IMR-90 (cell line): ENCODE measurements around the gene SIRPG. TPM values are rescaled to one million over a fixed set of nuclear protein-coding genes. Genes with fewer than 3 reads are reported as not detected.

Experiments used
- ATAC-seq: fragments of 200-7000 bp; cut with Tn5 transposase; 2 replicates; pipeline ENCODE4 v1.9.1; 2020; ENCODE audit warnings: low read depth, mild to moderate bottlenecking, moderate library complexity
- BruUV-seq: library from RNA; stranded (reverse); fragments of 400-500 nt; replicated peaks from 2 replicates; lab custom pipeline; 2021; lab: Mats Ljungman, UMichigan
- CTCF ChIA-PET: fragments of 300-600 bp; formaldehyde crosslinking; extraction: SDS; loops from one replicate; lab custom pipeline; 2021; ENCODE audit warnings: antibody characterized with exemption; lab: Yijun Ruan, JAX
- POLR2A ChIA-PET: fragments of 300-600 bp; sonication (Branson Sonifier 250); formaldehyde crosslinking; loops from one replicate; lab custom pipeline; 2022; ENCODE audit warnings: antibody characterized with exemption; ENCODE audit not compliant: unreplicated experiment; lab: Charles Lee
- DNase-seq: peaks from one replicate; pipeline ENCODE4 v3.0.0; 2013
- H2AFZ ChIP-seq: replicated peaks from 2 replicates; pipeline ENCODE3; 2013; ENCODE audit warnings: low read length, mild to moderate bottlenecking; ENCODE audit not compliant: poor library complexity
- H2AK5ac ChIP-seq: 2 replicates; pipeline ENCODE4 v1.6.1; 2013; ENCODE audit warnings: low read depth, low read length, inconsistent platforms
- H2AK9ac ChIP-seq: replicated peaks from 2 replicates; pipeline ENCODE3; 2013; ENCODE audit warnings: mild to moderate bottlenecking, low read depth, low read length, moderate library complexity; ENCODE audit not compliant: poor library complexity
- H2BK120ac ChIP-seq: 2 replicates; pipeline ENCODE4 v1.6.1; 2013; ENCODE audit warnings: low read depth, low read length, inconsistent platforms
- H2BK15ac ChIP-seq: 3 replicates; pipeline ENCODE4 v1.6.1; 2013; ENCODE audit warnings: low read depth, low read length, inconsistent platforms
- H2BK20ac ChIP-seq: 2 replicates; pipeline ENCODE4 v1.6.1; 2013; ENCODE audit warnings: low read depth, mild to moderate bottlenecking, inconsistent platforms, low read length, moderate library complexity
- H2BK5ac ChIP-seq: 2 replicates; pipeline ENCODE4 v1.6.1; 2013; ENCODE audit warnings: mild to moderate bottlenecking, low read depth, low read length, inconsistent platforms; ENCODE audit not compliant: poor library complexity, severe bottlenecking
- H3K14ac ChIP-seq: replicated peaks from 2 replicates; pipeline ENCODE4 v1.6.1; 2013; ENCODE audit warnings: low read depth, low read length, inconsistent platforms
- H3K18ac ChIP-seq: 2 replicates; pipeline ENCODE4 v1.6.1; 2013; ENCODE audit warnings: low read depth, low read length, control low read depth
- H3K23ac ChIP-seq: 2 replicates; pipeline ENCODE4 v1.6.1; 2013; ENCODE audit warnings: low read depth, low read length, inconsistent platforms
- H3K27ac ChIP-seq: 2 replicates; pipeline ENCODE4 v1.5.1; 2013; ENCODE audit warnings: mild to moderate bottlenecking, control low read depth, low read length; ENCODE audit not compliant: insufficient read depth
- H3K27me3 ChIP-seq: 2 replicates; pipeline ENCODE4 v1.6.1; 2013; ENCODE audit warnings: low read length; ENCODE audit not compliant: control insufficient read depth, insufficient read depth
- H3K36me3 ChIP-seq: 2 replicates; pipeline ENCODE4 v1.6.1; 2013; ENCODE audit warnings: low read length, mixed read lengths; ENCODE audit not compliant: control insufficient read depth, insufficient read depth
- H3K4ac ChIP-seq: 2 replicates; pipeline ENCODE4 v1.6.1; 2013; ENCODE audit warnings: low read depth, low read length, inconsistent platforms
- H3K4me1 ChIP-seq: 2 replicates; pipeline ENCODE4 v1.6.1; 2013; ENCODE audit warnings: low read length, mixed read lengths; ENCODE audit not compliant: control insufficient read depth, insufficient read depth
- H3K4me2 ChIP-seq: 2 replicates; pipeline ENCODE4 v1.6.1; 2013; ENCODE audit warnings: low read depth, mild to moderate bottlenecking, control low read depth, low read length, moderate library complexity
- H3K4me3 ChIP-seq: 2 replicates; pipeline ENCODE4 v1.5.1; 2013; ENCODE audit warnings: low read depth, mild to moderate bottlenecking, control low read depth, low read length, moderate library complexity; ENCODE audit not compliant: insufficient read depth
- H3K56ac ChIP-seq: 2 replicates; pipeline ENCODE4 v1.6.1; 2013; ENCODE audit warnings: low read length, inconsistent platforms; ENCODE audit not compliant: insufficient read depth; ENCODE audit errors: extremely low read depth
- H3K79me1 ChIP-seq, 2 experiments: 2 replicates each; pipeline ENCODE4 v1.6.1; 2013; ENCODE audit warnings: low read length in 2 of 2, inconsistent platforms in 1 of 2, low read depth in 1 of 2
- H3K9ac ChIP-seq: 2 replicates; pipeline ENCODE4 v1.6.1; 2013; ENCODE audit warnings: low read depth, low read length, control low read depth
- H3K9me1 ChIP-seq: 2 replicates; pipeline ENCODE4 v1.6.1; 2013; ENCODE audit warnings: low read length, inconsistent platforms; ENCODE audit not compliant: insufficient read depth
- H3K9me3 ChIP-seq: 2 replicates; pipeline ENCODE4 v1.6.1; 2013; ENCODE audit warnings: low read length; ENCODE audit not compliant: control insufficient read depth, insufficient read depth
- H4K20me1 ChIP-seq: 2 replicates; pipeline ENCODE4 v1.6.1; 2013; ENCODE audit warnings: low read length, inconsistent platforms; ENCODE audit not compliant: insufficient read depth
- H4K5ac ChIP-seq: 2 replicates; pipeline ENCODE4 v1.6.1; 2013; ENCODE audit warnings: mild to moderate bottlenecking, low read depth, low read length, control low read depth
- H4K8ac ChIP-seq, 2 experiments: 2 replicates each; pipeline ENCODE4 v1.6.1; 2013; ENCODE audit warnings: low read depth in 2 of 2, low read length in 2 of 2, control low read depth in 1 of 2, inconsistent platforms in 1 of 2
- H4K91ac ChIP-seq: 2 replicates; pipeline ENCODE4 v1.6.1; 2013; ENCODE audit warnings: low read depth, low read length, inconsistent platforms; ENCODE audit not compliant: insufficient read depth
- BHLHE40 ChIP-seq: fragments of 150-350 bp; IDR thresholded peaks from 2 replicates; pipeline ENCODE4 v1.6.1; 2016; ENCODE audit warnings: mild to moderate bottlenecking, low read depth, low read length
- CEBPB ChIP-seq: IDR thresholded peaks from 2 replicates; pipeline ENCODE4 v1.6.1; 2012; ENCODE audit warnings: low read depth, low read length, improper control_type of control experiment
- FOS ChIP-seq: fragments of 150-350 bp; IDR thresholded peaks from 2 replicates; pipeline ENCODE4 v1.6.1; 2016; ENCODE audit warnings: low read depth, low read length
- MAZ ChIP-seq: IDR thresholded peaks from 2 replicates; pipeline ENCODE4 v1.6.1; 2012; ENCODE audit warnings: low read depth, mild to moderate bottlenecking, low read length, improper control_type of control experiment, moderate library complexity, borderline replicate concordance
- MXI1 ChIP-seq: IDR thresholded peaks from 2 replicates; pipeline ENCODE4 v1.6.1; 2012; ENCODE audit warnings: low read depth, mild to moderate bottlenecking, low read length, moderate library complexity, borderline replicate concordance
- RFX5 ChIP-seq: IDR thresholded peaks from 2 replicates; pipeline ENCODE4 v1.8.0; 2012; ENCODE audit warnings: low read depth, mild to moderate bottlenecking, low read length, moderate library complexity
- WGBS, 2 experiments: methylation state at CpG; one replicate each; pipeline versions ENCODE4 v1.1.5 to v1.1.7; 2013; ENCODE audit warnings: missing lambda C conversion rate in 2 of 2; ENCODE audit not compliant: insufficient read length in 1 of 2; ENCODE audit errors: extremely low coverage in 2 of 2; 5-methylcytosine and 5-hydroxymethylcytosine counted together
- dilution Hi-C: fragments of 300-500 bp; cut with HindIII; formaldehyde crosslinking; loops from one replicate; pipeline ENCODE4 v1.14.3; 2018; ENCODE audit warnings: low sequenced_read_pairs; ENCODE audit not compliant: unreplicated experiment
- in situ Hi-C: fragments of 300-500 bp; cut with MboI; formaldehyde crosslinking; loops from 3 replicates; pipeline ENCODE4 v1.14.3; 2019; ENCODE audit warnings: low sequenced_read_pairs, inconsistent platforms, mixed read lengths
- intact Hi-C: fragments of 100-400 bp; cut with micrococcal nuclease; formaldehyde crosslinking; loops from 2 replicates; pipeline ENCODE4 v1.10.0; 2022
- polyA plus RNA-seq, 3 experiments: library from polyadenylated mRNA; depleted of rRNA; stranded (reverse); fragments of >200 nt; gene quantifications; 2 replicates each; pipeline ENCODE4 v1.2.3, GENCODE V29; 2012; ENCODE audit warnings: low replicate concordance in 1 of 3
- total RNA-seq: library from RNA; depleted of rRNA; stranded (reverse); fragments of >200 nt; gene quantifications from 2 replicates; pipeline ENCODE4 v1.2.3, GENCODE V29; 2012
- TF ChIP-seq, protein P1 (sequence below): fragments of 150-350 bp; IDR thresholded peaks from 2 replicates; pipeline ENCODE4 v1.6.1; 2016; ENCODE audit warnings: low read depth, mild to moderate bottlenecking, low read length, moderate library complexity, borderline replicate concordance

The SIRPG gene
- total and polyA plus RNA-seq, 2 of the 4 experiments (the other 2 are of a cell fraction), result not detected

DNA sequence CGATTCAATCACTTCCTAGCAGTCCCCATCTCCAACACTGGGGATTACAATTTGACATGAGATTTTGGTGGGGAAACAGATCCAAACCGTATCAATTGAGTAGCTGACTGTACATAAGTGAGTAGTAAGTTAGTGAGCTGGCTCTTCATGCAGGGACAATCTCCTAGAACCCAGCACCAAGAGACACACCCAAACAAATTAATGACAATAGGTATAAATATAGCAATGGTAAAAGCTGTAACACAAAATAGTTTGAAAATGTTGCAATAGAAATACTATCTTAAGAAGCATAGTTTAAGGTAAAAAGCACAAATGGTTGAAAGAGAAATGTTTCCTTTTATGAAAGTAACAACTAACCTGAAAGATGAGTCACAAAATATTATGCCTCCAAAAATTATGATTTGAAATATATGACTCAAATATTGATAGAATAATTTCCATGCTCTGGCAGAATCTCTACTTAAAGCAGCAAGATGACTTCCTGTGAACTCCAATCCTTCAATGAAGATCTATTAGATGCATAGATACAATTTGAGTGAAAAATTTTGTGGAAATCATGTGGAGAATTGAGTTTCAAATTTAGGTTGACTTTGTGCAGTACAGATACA, 32.4 kb downstream of the SIRPG start:
- Histone ChIP-seq H2AFZ (no peak overlapping the region), H3K4me2 (no peak overlapping the region), H3K9me3 (no peaks in the 10 kb centered on the region), H2AK9ac (no peak overlapping the region), H2BK15ac (no peak overlapping the region), H2BK5ac (no peak overlapping the region), H3K14ac (no peak overlapping the region), H3K18ac (no peak overlapping the region), H3K4ac (no peak overlapping the region), H4K20me1 (no peaks in the 10 kb centered on the region), H2BK20ac (no peak overlapping the region), H4K5ac (no peak overlapping the region), H3K56ac (no peak overlapping the region), H4K91ac (no peak overlapping the region), H3K79me1 (no peaks in the 10 kb centered on the region), H3K27me3 (peaks cover 1% of the 10 kb centered on the region), H4K8ac (no peak overlapping the region), H3K23ac (no peak overlapping the region), H3K9ac (no peak overlapping the region), H3K9me1 (no peaks in the 10 kb centered on the region), H3K4me3 (no peak overlapping the region), H3K27ac (no peak overlapping the region), H2BK120ac (no peak overlapping the region), H2AK5ac (no peak overlapping the region), H3K36me3 (no peaks in the 10 kb centered on the region), H3K4me1 (no peaks in the 10 kb centered on the region)
- intact Hi-C loops (no loop called here), in situ Hi-C loops (no loop called here), dilution Hi-C loops (no loop called here)
- DNase-seq (peak; percentile 0), ATAC-seq (no peak)
- ChIA-PET CTCF (no interaction called here), POLR2A (no interaction called here)
- WGBS, 2 experiments, result no CpG with 5 or more reads among the region's 2 CpGs
- TF ChIP-seq FOS, result no peak
- no peak for TF ChIP-seq BHLHE40
- TF ChIP-seq, protein P1, sequence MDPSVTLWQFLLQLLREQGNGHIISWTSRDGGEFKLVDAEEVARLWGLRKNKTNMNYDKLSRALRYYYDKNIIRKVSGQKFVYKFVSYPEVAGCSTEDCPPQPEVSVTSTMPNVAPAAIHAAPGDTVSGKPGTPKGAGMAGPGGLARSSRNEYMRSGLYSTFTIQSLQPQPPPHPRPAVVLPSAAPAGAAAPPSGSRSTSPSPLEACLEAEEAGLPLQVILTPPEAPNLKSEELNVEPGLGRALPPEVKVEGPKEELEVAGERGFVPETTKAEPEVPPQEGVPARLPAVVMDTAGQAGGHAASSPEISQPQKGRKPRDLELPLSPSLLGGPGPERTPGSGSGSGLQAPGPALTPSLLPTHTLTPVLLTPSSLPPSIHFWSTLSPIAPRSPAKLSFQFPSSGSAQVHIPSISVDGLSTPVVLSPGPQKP, result no peak
- no peak for TF ChIP-seq MAZ
- no peak for TF ChIP-seq MXI1
- no peak for TF ChIP-seq CEBPB
- no peak for TF ChIP-seq RFX5
- no TSS peak for BruUV-seq
